Keratinocyte (primary cell): Measurements from ENCODE around the gene DAPK2.

Source experiments
- CTCF ChIP-seq, 3 experiments: IDR thresholded peaks in 1 of 3; conservative IDR thresholded peaks in 1 of 3; optimal IDR thresholded peaks in 1 of 3; 2 replicates in 2 of 3; 3 replicates in 1 of 3; pipeline versions ENCODE3 to v1.5.1; 2011; ENCODE audit warnings: low read length in 3 of 3, mild to moderate bottlenecking in 3 of 3, moderate library complexity in 2 of 3, control low read depth in 1 of 3, inconsistent platforms in 1 of 3; ENCODE audit not compliant: insufficient read depth in 2 of 3; ENCODE audit errors: extremely low read depth in 1 of 3
- EZH2 ChIP-seq: IDR thresholded peaks from one replicate; pipeline ENCODE4 v1.6.1; 2012; ENCODE audit warnings: inconsistent platforms, mild to moderate bottlenecking, low read length, moderate library complexity

- TF ChIP-seq CTCF (optimal IDR thresholded peaks at IDR 0.05 in 1 of 3, IDR thresholded peaks at IDR 0.05 in 1 of 3, conservative IDR thresholded peaks at IDR 0.05 in 1 of 3; ENCODE audit: extremely low read depth in 1 of 3, insufficient read depth in 2 of 3, low read length in 3 of 3) (no peak), EZH2 (no peak)
Observed at GRCh38 chr15:63928185-63928842, 118.0 kb downstream of the DAPK2 start.
